Ovary (tissue), 9 donors: ENCODE measurements around the gene LRRC4. TPM values are rescaled to one million over a fixed set of nuclear protein-coding genes. Genes with fewer than 3 reads are reported as not detected.

Experiments used
- DNase-seq, 5 donors: peaks; one replicate each; pipeline ENCODE4 v3.0.0-alpha.2; 2019 to 2020
- H3K27ac ChIP-seq, 2 donors: fragments of 200-600 bp; one replicate each; pipeline versions ENCODE4 v1.5.1 to v1.8.0; 2019 to 2022
- H3K27me3 ChIP-seq: fragments of 200-600 bp; one replicate; pipeline ENCODE4 v1.8.0; 2022
- H3K36me3 ChIP-seq: fragments of 200-600 bp; sonication (generic); one replicate; pipeline ENCODE4 v1.5.1; 2019
- H3K4me1 ChIP-seq: one replicate; pipeline ENCODE4 v1.8.1; 2013; ENCODE audit warnings: mild to moderate bottlenecking, moderate library complexity; ENCODE audit not compliant: insufficient read depth
- H3K4me3 ChIP-seq: fragments of 200-600 bp; sonication (generic); one replicate; pipeline ENCODE4 v1.5.1; 2017
- H3K9me3 ChIP-seq, 2 donors: fragments of 200-600 bp in 1 of 2; sonication (generic) in 1 of 2; one replicate each; pipeline versions ENCODE4 v1.5.1 to v1.8.1; 2013 to 2019; ENCODE audit warnings: mild to moderate bottlenecking in 1 of 2, moderate library complexity in 1 of 2
- EP300 ChIP-seq: sonication (generic); formaldehyde crosslinking; IDR thresholded peaks from one replicate; pipeline ENCODE4 v1.6.1; 2017; ENCODE audit warnings: antibody characterized with exemption
- POLR2A ChIP-seq: fragments of 450-650 bp; IDR thresholded peaks from one replicate; pipeline ENCODE4 v1.6.1; 2017; ENCODE audit warnings: antibody characterized with exemption, mild to moderate bottlenecking, moderate library complexity
- WGBS, 3 donors: extraction: QIAGEN DNeasy Blood & Tissue Kit in 1 of 3; methylation state at CpG; one replicate each; pipeline versions ENCODE4 v1.1.5 to v1.1.7; 2013 to 2017; 5-methylcytosine and 5-hydroxymethylcytosine counted together
- intact Hi-C, 4 donors: fragments of 100-400 bp; cut with DNase I; formaldehyde crosslinking; loops; one replicate each; pipeline versions ENCODE4 v1.11.0 to v1.15.1; 2022 to 2023
- polyA plus RNA-seq, 2 donors: library from polyadenylated mRNA; stranded (reverse); fragments of 200-250 nt in 1 of 2; fragments of 350-450 nt in 1 of 2; fragmentation: Illumina TruSeq in 1 of 2; extraction: RNeasy Lipid Tissue Mini Kit (QIAGEN cat#74804) in 1 of 2; gene quantifications; one replicate each; pipeline ENCODE4 v1.2.3, GENCODE V29; 2013 to 2014
- total RNA-seq, 7 donors: library from RNA; depleted of rRNA in 2 of 7; stranded (reverse); fragments of >200 nt in 2 of 7; fragmentation: NEBNext Ultra II Directional in 3 of 7; extraction: Animal tissue kit (Norgen Biotek cat#: 25700) in 3 of 7; gene quantifications; one replicate each; pipeline versions ENCODE4 v1.1.0 to v1.2.4, GENCODE V29; 2016 to 2023
- TF ChIP-seq, protein P1 (sequence below), 3 donors: fragments of 450-650 bp in 2 of 3; fragments of 200-600 bp in 1 of 3; IDR thresholded peaks; one replicate each; pipeline versions ENCODE4 v1.5.1 to v1.8.0; 2016 to 2022; ENCODE audit warnings: antibody characterized with exemption in 3 of 3, mild to moderate bottlenecking in 1 of 3
- donor health status: DM: no; HTN: no; CAD: no; lungs with moderate emphysema.
- donor health status: DM: no; HTN: no; CAD: no.
- donor health status: Bipolar disorder and iron deficiency.
- donor health status: DM: yes; HTN: yes; CAD: no.
- donor health status: DM: no; HTN: no; CAD: no.
- donor health status: DM: yes; HTN: yes; CAD: no.

The LRRC4 gene
- total and polyA plus RNA-seq, 9 donors = 0.72 to 16.7 (median 4.6) TPM

GRCh38 chr7:128017460-128017859, 13.8 kb downstream of the LRRC4 start:
- 69 to 76% (median 74%) methylated on average over 6 of the region's 6 CpGs for WGBS, 3 donors
- H3K4me1 ChIP-seq = no peaks in the 10 kb centered on the region
- H3K27me3 ChIP-seq = no peaks in the 10 kb centered on the region
- H3K9me3 ChIP-seq = no peaks in the 10 kb centered on the region
- H3K4me3 ChIP-seq = no peak overlapping the region
- intact Hi-C loops = no loop called here
- no peak for DNase-seq
- TF ChIP-seq EP300 (no peak), POLR2A (no peak)
- TF ChIP-seq, protein P1, sequence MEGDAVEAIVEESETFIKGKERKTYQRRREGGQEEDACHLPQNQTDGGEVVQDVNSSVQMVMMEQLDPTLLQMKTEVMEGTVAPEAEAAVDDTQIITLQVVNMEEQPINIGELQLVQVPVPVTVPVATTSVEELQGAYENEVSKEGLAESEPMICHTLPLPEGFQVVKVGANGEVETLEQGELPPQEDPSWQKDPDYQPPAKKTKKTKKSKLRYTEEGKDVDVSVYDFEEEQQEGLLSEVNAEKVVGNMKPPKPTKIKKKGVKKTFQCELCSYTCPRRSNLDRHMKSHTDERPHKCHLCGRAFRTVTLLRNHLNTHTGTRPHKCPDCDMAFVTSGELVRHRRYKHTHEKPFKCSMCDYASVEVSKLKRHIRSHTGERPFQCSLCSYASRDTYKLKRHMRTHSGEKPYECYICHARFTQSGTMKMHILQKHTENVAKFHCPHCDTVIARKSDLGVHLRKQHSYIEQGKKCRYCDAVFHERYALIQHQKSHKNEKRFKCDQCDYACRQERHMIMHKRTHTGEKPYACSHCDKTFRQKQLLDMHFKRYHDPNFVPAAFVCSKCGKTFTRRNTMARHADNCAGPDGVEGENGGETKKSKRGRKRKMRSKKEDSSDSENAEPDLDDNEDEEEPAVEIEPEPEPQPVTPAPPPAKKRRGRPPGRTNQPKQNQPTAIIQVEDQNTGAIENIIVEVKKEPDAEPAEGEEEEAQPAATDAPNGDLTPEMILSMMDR (IDR thresholded peaks at IDR 0.05) = no peak
- no peaks in the 10 kb centered on the region for H3K36me3 ChIP-seq
- H3K27ac ChIP-seq = no peak overlapping the region

DNA sequence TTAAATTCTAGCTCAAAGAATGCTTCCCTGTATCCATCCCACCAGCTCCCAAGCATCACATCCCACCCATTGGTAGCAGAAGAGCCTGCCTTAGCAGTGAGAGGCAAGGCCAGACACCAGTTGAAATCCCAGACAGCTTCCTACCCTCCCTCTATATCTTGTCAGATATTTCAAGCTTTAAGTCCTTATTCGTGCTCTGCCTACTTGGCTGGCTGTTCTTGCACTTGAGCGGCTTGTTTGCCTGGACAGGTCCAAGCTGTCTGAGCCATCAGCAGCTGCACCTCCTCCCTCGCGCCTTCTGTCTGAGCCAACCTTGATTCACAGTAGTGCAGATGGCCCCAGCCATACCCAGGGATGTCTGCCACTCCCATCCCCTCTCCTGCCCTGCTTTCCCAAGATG, 16.4 kb downstream of the LRRC4 start:
- Histone ChIP-seq H3K4me3 (no peak overlapping the region), H3K36me3 (no peaks in the 10 kb centered on the region), H3K27me3 (no peaks in the 10 kb centered on the region), H3K4me1 (no peaks in the 10 kb centered on the region), H3K27ac (no peak overlapping the region), H3K9me3 (no peaks in the 10 kb centered on the region)
- TF ChIP-seq, protein P1 (IDR thresholded peaks at IDR 0.05) = no peak
- no peak for TF ChIP-seq POLR2A
- no peak for TF ChIP-seq EP300
- DNase-seq = no peak
- intact Hi-C loops = no loop called here
- 68 to 81% (median 71%) methylated on average over 4 of the region's 4 CpGs for WGBS, 3 donors

- Histone ChIP-seq H3K9me3 (no peaks in the 10 kb centered on the region), H3K4me3 (no peak overlapping the region), H3K36me3 (no peaks in the 10 kb centered on the region), H3K4me1 (no peaks in the 10 kb centered on the region), H3K27me3 (no peaks in the 10 kb centered on the region), H3K27ac (no peak overlapping the region)
- 45 to 56% (median 55%) methylated on average over 2 of the region's 2 CpGs for WGBS, 3 donors
- TF ChIP-seq, protein P1 (IDR thresholded peaks at IDR 0.05) = no peak
- TF ChIP-seq POLR2A = no peak
- DNase-seq = no peak
- intact Hi-C loops = no loop called here
Observed at GRCh38 chr7:128011131-128011661, 20.0 kb downstream of the LRRC4 start.

- intact Hi-C loops = no loop called here
- Histone ChIP-seq H3K4me3 (no peak overlapping the region), H3K36me3 (no peaks in the 10 kb centered on the region), H3K4me1 (peaks cover 2% of the 10 kb centered on the region), H3K9me3 (no peaks in the 10 kb centered on the region), H3K27ac (no peak overlapping the region), H3K27me3 (no peaks in the 10 kb centered on the region)
- 79 to 82% (median 81%) methylated on average over 7 of the region's 7 CpGs for WGBS, 3 donors
- DNase-seq = no peak
- TF ChIP-seq POLR2A = no peak
- TF ChIP-seq EP300 = no peak
- TF ChIP-seq, protein P1 (IDR thresholded peaks at IDR 0.05) = no peak
Observed at GRCh38 chr7:128010391-128011127, 20.7 kb downstream of the LRRC4 start.
